ENCODE measurements around the gene MAP3K4. TPM values are rescaled to one million over a fixed set of nuclear protein-coding genes. Genes with fewer than 3 reads are reported as not detected.
A peak's percentile ranks its signal among the peaks of the same experiment; 100 is the strongest.

MAP3K4 gene
- polyA plus RNA-seq, 4 donors: 12.4 to 29.5 (median 18.2) TPM

DNA sequence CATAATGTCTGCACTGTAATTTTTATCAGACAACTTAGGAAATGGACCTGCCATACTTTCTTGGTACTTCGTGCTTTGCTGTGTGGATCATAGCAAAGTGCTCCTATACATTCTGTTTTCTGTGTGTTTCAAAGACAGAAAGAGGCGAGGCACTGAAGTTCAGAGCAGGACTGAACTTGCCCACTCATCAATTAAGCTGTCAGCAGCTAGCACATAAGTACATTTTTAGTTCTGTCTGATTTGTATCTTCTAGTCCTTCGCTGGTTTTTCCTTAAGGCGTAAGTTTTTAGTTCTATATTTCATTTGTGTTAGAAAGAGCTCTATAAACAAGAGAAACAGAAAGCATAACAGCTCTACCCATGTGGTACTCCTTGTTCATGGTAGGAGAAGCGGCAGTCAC, 42.1 kb downstream of the MAP3K4 start:
- no peaks in the 10 kb centered on the region for H3K9me3 ChIP-seq (ENCODE audit: control insufficient read depth in 2 of 2, insufficient read depth in 1 of 2, low read depth in 1 of 2, low read length in 1 of 2)
- DNase-seq (no peak), FAIRE-seq (no peak)
- no peak overlapping the region for H3K4me3 ChIP-seq (ENCODE audit: low read depth in 1 of 3, low read length in 3 of 3)
- no peak overlapping the region for H3K27ac ChIP-seq (ENCODE audit: low read depth in 1 of 3, low read length in 2 of 3)
- H3K4me1 ChIP-seq (ENCODE audit: control insufficient read depth in 3 of 3, insufficient read depth in 2 of 3, low read depth in 1 of 3, low read length in 2 of 3): peaks cover 0 to 11% (median 0%) of the 10 kb centered on the region in 3 donors
- H3K27me3 ChIP-seq (ENCODE audit: control insufficient read depth in 3 of 3, insufficient read depth in 3 of 3, low read length in 3 of 3): no peaks in the 10 kb centered on the region
- WGBS, 3 donors: 94 to 95% (median 94%) methylated on average over 5 of the region's 5 CpGs
- H3K36me3 ChIP-seq (ENCODE audit: control insufficient read depth in 3 of 3, insufficient read depth in 2 of 3, low read depth in 1 of 3, low read length in 3 of 3): peaks cover 0 to 4% (median 4%) of the 10 kb centered on the region in 3 donors

- WGBS, 3 donors: 71 to 89% (median 88%) methylated on average over 3 of the region's 3 CpGs
- no peak for DNase-seq
- no peak for FAIRE-seq
- H3K4me1 ChIP-seq (ENCODE audit: control insufficient read depth in 3 of 3, insufficient read depth in 2 of 3, low read depth in 1 of 3, low read length in 2 of 3): peaks cover 0 to 6% (median 0%) of the 10 kb centered on the region in 3 donors
- no peaks in the 10 kb centered on the region for H3K27me3 ChIP-seq (ENCODE audit: control insufficient read depth in 3 of 3, insufficient read depth in 3 of 3, low read length in 3 of 3)
- no peaks in the 10 kb centered on the region for H3K9me3 ChIP-seq (ENCODE audit: control insufficient read depth in 2 of 2, insufficient read depth in 1 of 2, low read depth in 1 of 2, low read length in 1 of 2)
- no peak overlapping the region for H3K27ac ChIP-seq (ENCODE audit: low read depth in 1 of 3, low read length in 2 of 3)
- no peak overlapping the region for H3K4me3 ChIP-seq (ENCODE audit: low read depth in 1 of 3, low read length in 3 of 3)
- peaks cover 0 to 8% (median 6%) of the 10 kb centered on the region in 3 donors for H3K36me3 ChIP-seq (ENCODE audit: control insufficient read depth in 3 of 3, insufficient read depth in 2 of 3, low read depth in 1 of 3, low read length in 3 of 3)
Observed at GRCh38 chr6:161035182-161035980, 43.8 kb downstream of the MAP3K4 start.

DNA sequence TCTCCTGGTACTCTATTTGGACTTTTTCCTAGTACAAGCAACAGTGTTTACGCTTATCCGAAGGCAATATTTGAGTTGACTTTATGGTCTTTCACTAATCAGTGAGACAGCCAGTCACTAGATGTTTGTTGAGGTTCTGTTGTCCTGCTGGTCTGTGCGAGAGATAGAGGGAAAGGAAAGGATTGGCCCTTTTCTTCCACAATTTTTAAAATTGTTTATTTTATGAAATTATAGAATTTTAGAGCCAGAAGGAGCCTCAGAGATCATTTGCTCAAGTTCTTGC, 44.4 kb downstream of the MAP3K4 start:
- Histone ChIP-seq H3K4me3 (ENCODE audit: low read depth in 1 of 3, low read length in 3 of 3) (no peak overlapping the region), H3K27ac (ENCODE audit: low read depth in 1 of 3, low read length in 2 of 3) (no peak overlapping the region), H3K4me1 (ENCODE audit: control insufficient read depth in 3 of 3, insufficient read depth in 2 of 3, low read depth in 1 of 3, low read length in 2 of 3) (peaks cover 0 to 6% (median 0%) of the 10 kb centered on the region in 3 donors), H3K27me3 (ENCODE audit: control insufficient read depth in 3 of 3, insufficient read depth in 3 of 3, low read length in 3 of 3) (no peaks in the 10 kb centered on the region), H3K36me3 (ENCODE audit: control insufficient read depth in 3 of 3, insufficient read depth in 2 of 3, low read depth in 1 of 3, low read length in 3 of 3) (peaks cover 0 to 11% (median 6%) of the 10 kb centered on the region in 3 donors), H3K9me3 (ENCODE audit: control insufficient read depth in 2 of 2, insufficient read depth in 1 of 2, low read depth in 1 of 2, low read length in 1 of 2) (no peaks in the 10 kb centered on the region)
- DNase-seq (no peak), FAIRE-seq (no peak)
- WGBS, 3 donors: 86 to 88% (median 86%) methylated on average over 3 of the region's 3 CpGs

GRCh38 chr6:161037873-161038228, 46.3 kb downstream of the MAP3K4 start:
- H3K36me3 ChIP-seq (ENCODE audit: control insufficient read depth in 3 of 3, insufficient read depth in 2 of 3, low read depth in 1 of 3, low read length in 3 of 3): peaks cover 0 to 22% (median 8%) of the 10 kb centered on the region in 3 donors
- no peak for FAIRE-seq
- 93 to 100% (median 93%) methylated on average over 2 of the region's 2 CpGs for WGBS, 3 donors

DNA sequence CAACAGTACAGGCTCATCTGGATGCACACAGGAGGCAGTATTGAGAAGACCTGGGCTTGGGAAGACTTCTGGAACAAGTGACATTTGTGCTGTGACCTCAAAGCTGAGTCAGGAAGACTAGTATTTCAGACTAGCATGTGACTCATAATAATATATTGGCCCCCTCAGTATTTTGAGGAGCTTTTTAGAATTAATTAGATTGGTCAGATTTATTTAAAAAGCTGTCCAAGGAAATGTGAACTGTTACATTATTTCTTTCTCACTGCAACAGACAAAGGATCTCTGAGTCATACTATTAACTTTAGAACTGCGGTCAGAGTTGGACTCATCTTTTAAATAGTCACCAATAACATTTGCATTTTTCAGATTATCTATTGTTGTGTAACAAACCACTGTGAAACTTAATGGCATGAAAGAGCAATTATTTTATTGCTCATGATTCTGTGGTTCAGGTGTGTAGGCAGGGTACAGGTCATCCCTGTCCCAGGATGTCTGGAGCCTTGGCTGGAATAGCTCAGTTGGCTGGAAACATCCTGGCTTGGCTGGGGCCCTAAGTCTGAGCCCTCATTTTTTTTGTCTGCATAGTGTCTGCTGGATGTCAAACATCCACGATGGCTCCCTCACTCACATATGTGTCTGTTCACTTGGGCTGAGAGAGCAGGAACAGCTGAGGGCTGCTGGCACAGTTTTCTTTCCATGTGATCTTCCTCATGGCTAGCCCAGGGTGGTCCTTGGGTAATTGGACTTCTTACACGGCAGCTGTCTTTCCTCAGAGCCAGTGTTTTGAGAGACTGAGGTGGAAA, 46.9 kb downstream of the MAP3K4 start:
- no peaks in the 10 kb centered on the region for H3K27me3 ChIP-seq (ENCODE audit: control insufficient read depth in 3 of 3, insufficient read depth in 3 of 3, low read length in 3 of 3)
- DNase-seq (peak in 1 of 2 donors; percentile 16), FAIRE-seq (no peak)
- no peaks in the 10 kb centered on the region for H3K9me3 ChIP-seq (ENCODE audit: control insufficient read depth in 2 of 2, insufficient read depth in 1 of 2, low read depth in 1 of 2, low read length in 1 of 2)
- H3K36me3 ChIP-seq (ENCODE audit: control insufficient read depth in 3 of 3, insufficient read depth in 2 of 3, low read depth in 1 of 3, low read length in 3 of 3): peaks cover 0 to 22% (median 8%) of the 10 kb centered on the region in 3 donors
- peak overlapping the region in 1 of 3 donors; percentile 63 for H3K27ac ChIP-seq (ENCODE audit: low read depth in 1 of 3, low read length in 2 of 3)
- no peak overlapping the region for H3K4me3 ChIP-seq (ENCODE audit: low read depth in 1 of 3, low read length in 3 of 3)
- 58 to 84% (median 70%) methylated on average over 3 of the region's 3 CpGs for WGBS, 3 donors
- H3K4me1 ChIP-seq (ENCODE audit: control insufficient read depth in 3 of 3, insufficient read depth in 2 of 3, low read depth in 1 of 3, low read length in 2 of 3): peaks cover 0 to 2% (median 0%) of the 10 kb centered on the region in 3 donors

More at GRCh38 chr6:161037873-161038228, 46.3 kb downstream of the MAP3K4 start:
- Histone ChIP-seq H3K9me3 (ENCODE audit: control insufficient read depth in 2 of 2, insufficient read depth in 1 of 2, low read depth in 1 of 2, low read length in 1 of 2) (no peaks in the 10 kb centered on the region), H3K4me1 (ENCODE audit: control insufficient read depth in 3 of 3, insufficient read depth in 2 of 3, low read depth in 1 of 3, low read length in 2 of 3) (peaks cover 0 to 2% (median 0%) of the 10 kb centered on the region in 3 donors), H3K27me3 (ENCODE audit: control insufficient read depth in 3 of 3, insufficient read depth in 3 of 3, low read length in 3 of 3) (no peaks in the 10 kb centered on the region), H3K4me3 (ENCODE audit: low read depth in 1 of 3, low read length in 3 of 3) (no peak overlapping the region), H3K27ac (ENCODE audit: low read depth in 1 of 3, low read length in 2 of 3) (no peak overlapping the region)
- DNase-seq: no peak

GRCh38 chr6:161041274-161041673, 49.7 kb downstream of the MAP3K4 start:
- no peak for DNase-seq
- WGBS, 3 donors: 95 to 99% (median 96%) methylated on average over 7 of the region's 7 CpGs
- H3K4me3 ChIP-seq (ENCODE audit: low read depth in 1 of 3, low read length in 3 of 3): no peak overlapping the region
- peaks cover 0 to 21% (median 6%) of the 10 kb centered on the region in 3 donors for H3K36me3 ChIP-seq (ENCODE audit: control insufficient read depth in 3 of 3, insufficient read depth in 2 of 3, low read depth in 1 of 3, low read length in 3 of 3)
- no peak overlapping the region for H3K27ac ChIP-seq (ENCODE audit: low read depth in 1 of 3, low read length in 2 of 3)
- H3K9me3 ChIP-seq (ENCODE audit: control insufficient read depth in 2 of 2, insufficient read depth in 1 of 2, low read depth in 1 of 2, low read length in 1 of 2): no peaks in the 10 kb centered on the region
- H3K4me1 ChIP-seq (ENCODE audit: control insufficient read depth in 3 of 3, insufficient read depth in 2 of 3, low read depth in 1 of 3, low read length in 2 of 3): peaks cover 0 to 2% (median 0%) of the 10 kb centered on the region in 3 donors
- no peak for FAIRE-seq
- H3K27me3 ChIP-seq (ENCODE audit: control insufficient read depth in 3 of 3, insufficient read depth in 3 of 3, low read length in 3 of 3): no peaks in the 10 kb centered on the region

- DNase-seq (no peak), FAIRE-seq (no peak)
- H3K9me3 ChIP-seq (ENCODE audit: control insufficient read depth in 2 of 2, insufficient read depth in 1 of 2, low read depth in 1 of 2, low read length in 1 of 2): no peaks in the 10 kb centered on the region
- H3K4me3 ChIP-seq (ENCODE audit: low read depth in 1 of 3, low read length in 3 of 3): no peak overlapping the region
- H3K36me3 ChIP-seq (ENCODE audit: control insufficient read depth in 3 of 3, insufficient read depth in 2 of 3, low read depth in 1 of 3, low read length in 3 of 3): peaks cover 0 to 17% (median 2%) of the 10 kb centered on the region in 3 donors
- 91 to 93% (median 93%) methylated on average over 2 of the region's 2 CpGs for WGBS, 3 donors
- H3K4me1 ChIP-seq (ENCODE audit: control insufficient read depth in 3 of 3, insufficient read depth in 2 of 3, low read depth in 1 of 3, low read length in 2 of 3): no peaks in the 10 kb centered on the region
- no peak overlapping the region for H3K27ac ChIP-seq (ENCODE audit: low read depth in 1 of 3, low read length in 2 of 3)
- no peaks in the 10 kb centered on the region for H3K27me3 ChIP-seq (ENCODE audit: control insufficient read depth in 3 of 3, insufficient read depth in 3 of 3, low read length in 3 of 3)
Observed at GRCh38 chr6:161044335-161044734, 52.8 kb downstream of the MAP3K4 start.

DNA sequence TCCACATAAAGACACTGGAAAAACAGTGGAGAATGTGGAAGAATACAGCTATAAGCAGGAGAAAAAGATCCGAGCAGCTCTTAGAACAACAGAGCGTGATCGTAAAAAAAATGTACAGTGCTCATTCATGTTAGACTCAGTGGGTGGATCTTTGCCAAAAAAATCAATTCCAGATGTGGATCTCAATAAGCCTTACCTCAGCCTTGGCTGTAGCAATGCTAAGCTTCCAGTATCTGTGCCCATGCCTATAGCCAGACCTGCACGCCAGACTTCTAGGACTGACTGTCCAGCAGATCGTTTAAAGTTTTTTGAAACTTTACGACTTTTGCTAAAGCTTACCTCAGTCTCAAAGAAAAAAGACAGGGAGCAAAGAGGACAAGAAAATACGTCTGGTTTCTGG, 57.1 kb downstream of the MAP3K4 start:
- DNase-seq (no peak), FAIRE-seq (no peak)
- Histone ChIP-seq H3K4me1 (ENCODE audit: control insufficient read depth in 3 of 3, insufficient read depth in 2 of 3, low read depth in 1 of 3, low read length in 2 of 3) (no peaks in the 10 kb centered on the region), H3K27me3 (ENCODE audit: control insufficient read depth in 3 of 3, insufficient read depth in 3 of 3, low read length in 3 of 3) (no peaks in the 10 kb centered on the region), H3K4me3 (ENCODE audit: low read depth in 1 of 3, low read length in 3 of 3) (no peak overlapping the region), H3K36me3 (ENCODE audit: control insufficient read depth in 3 of 3, insufficient read depth in 2 of 3, low read depth in 1 of 3, low read length in 3 of 3) (peaks cover 0 to 11% (median 1%) of the 10 kb centered on the region in 3 donors), H3K9me3 (ENCODE audit: control insufficient read depth in 2 of 2, insufficient read depth in 1 of 2, low read depth in 1 of 2, low read length in 1 of 2) (no peaks in the 10 kb centered on the region), H3K27ac (ENCODE audit: low read depth in 1 of 3, low read length in 2 of 3) (no peak overlapping the region)
- 75 to 80% (median 80%) methylated on average over 7 of the region's 7 CpGs for WGBS, 3 donors
